Nephron progenitor cell (in vitro differentiated cells): ENCODE data around the gene PACS2.
A peak's percentile ranks its signal among the peaks of the same experiment; 100 is the strongest.

Experiments used
- DNase-seq: peaks from one replicate; pipeline ENCODE4 v3.0.0; 2021
- H3K27ac Mint-ChIP-seq: 2 replicates; pipeline ENCODE4 v1.8.0; 2021; ENCODE audit warnings: mild to moderate bottlenecking, moderate library complexity, mixed read lengths
- H3K27me3 Mint-ChIP-seq: 2 replicates; pipeline ENCODE4 v1.8.0; 2021; ENCODE audit warnings: mild to moderate bottlenecking, low read depth, mixed read lengths; ENCODE audit not compliant: poor library complexity
- H3K36me3 Mint-ChIP-seq: 2 replicates; pipeline ENCODE4 v1.8.0; 2021; ENCODE audit warnings: low read depth, mixed read lengths
- H3K4me1 Mint-ChIP-seq: 2 replicates; pipeline ENCODE4 v1.8.0; 2021; ENCODE audit warnings: mixed read lengths
- H3K4me3 Mint-ChIP-seq: 2 replicates; pipeline ENCODE4 v1.8.0; 2021; ENCODE audit warnings: mild to moderate bottlenecking, moderate library complexity, mixed read lengths
- H3K9me3 Mint-ChIP-seq: 2 replicates; pipeline ENCODE4 v1.8.0; 2021; ENCODE audit warnings: mild to moderate bottlenecking, moderate library complexity, mixed read lengths
- CTCF ChIP-seq: fragments of 200-600 bp; sonication (generic); IDR thresholded peaks from 2 replicates; pipeline ENCODE4 v1.5.0; 2021; ENCODE audit warnings: antibody characterized with exemption

Gene PACS2

GRCh38 chr14:105398726-105399465 lies 84.3 kb downstream of the PACS2 start:
- Mint-ChIP-seq H3K4me3 (peak overlapping the region; percentile 78), H3K36me3 (peaks cover 51% of the 10 kb centered on the region), H3K9me3 (peaks cover 54% of the 10 kb centered on the region), H3K4me1 (peaks cover 14% of the 10 kb centered on the region), H3K27ac (no peak overlapping the region), H3K27me3 (no peaks in the 10 kb centered on the region)
- no peak for TF ChIP-seq CTCF
- DNase-seq = no peak

- Mint-ChIP-seq H3K27ac (no peak overlapping the region), H3K27me3 (peaks cover under 1% of the 10 kb centered on the region), H3K36me3 (peaks cover 57% of the 10 kb centered on the region), H3K4me3 (peak overlapping the region; percentile 18), H3K9me3 (peaks cover 60% of the 10 kb centered on the region), H3K4me1 (peaks cover 12% of the 10 kb centered on the region)
- no peak for TF ChIP-seq CTCF
- DNase-seq = no peak
Observed at GRCh38 chr14:105399466-105399775, 84.9 kb downstream of the PACS2 start.

GRCh38 chr14:105400016-105400415 lies 85.5 kb downstream of the PACS2 start:
- no peak for DNase-seq
- TF ChIP-seq CTCF = no peak
- Mint-ChIP-seq H3K27me3 (peaks cover 6% of the 10 kb centered on the region), H3K4me3 (no peak overlapping the region), H3K36me3 (peaks cover 62% of the 10 kb centered on the region), H3K27ac (no peak overlapping the region), H3K4me1 (peaks cover 9% of the 10 kb centered on the region), H3K9me3 (peaks cover 66% of the 10 kb centered on the region)

- DNase-seq = no peak
- Mint-ChIP-seq H3K27ac (no peak overlapping the region), H3K4me1 (peaks cover 9% of the 10 kb centered on the region), H3K4me3 (no peak overlapping the region), H3K27me3 (peaks cover 13% of the 10 kb centered on the region), H3K36me3 (peaks cover 79% of the 10 kb centered on the region), H3K9me3 (peaks cover 82% of the 10 kb centered on the region)
- no peak for TF ChIP-seq CTCF
Observed at GRCh38 chr14:105401699-105402098, 87.2 kb downstream of the PACS2 start.

- Mint-ChIP-seq H3K36me3 (peaks cover 58% of the 10 kb centered on the region), H3K4me3 (no peak overlapping the region), H3K4me1 (peaks cover 22% of the 10 kb centered on the region), H3K27ac (no peak overlapping the region), H3K9me3 (peaks cover 61% of the 10 kb centered on the region), H3K27me3 (peaks cover 73% of the 10 kb centered on the region)
- DNase-seq = no peak
- TF ChIP-seq CTCF = no peak
Observed at GRCh38 chr14:105408592-105408991, 94.0 kb downstream of the PACS2 start.

GRCh38 chr14:105409364-105409763 lies 94.8 kb downstream of the PACS2 start:
- Mint-ChIP-seq H3K9me3 (peaks cover 53% of the 10 kb centered on the region), H3K4me1 (peaks cover 22% of the 10 kb centered on the region), H3K4me3 (no peak overlapping the region), H3K27me3 (peaks cover 79% of the 10 kb centered on the region), H3K36me3 (peaks cover 54% of the 10 kb centered on the region), H3K27ac (no peak overlapping the region)
- no peak for DNase-seq
- TF ChIP-seq CTCF = no peak
